Tibial artery (tissue), 4 donors: Measurements from ENCODE around the gene APIP.

Experiments
- DNase-seq, 2 donors: peaks; one replicate each; pipeline ENCODE4 v3.0.0-alpha.2; 2019
- H3K27ac ChIP-seq, 2 donors: fragments of 200-600 bp; sonication (generic) in 1 of 2; 1 replicate in 1 of 2; 2 replicates in 1 of 2; pipeline ENCODE4 v1.5.1; 2018 to 2019; ENCODE audit warnings: mild to moderate bottlenecking in 1 of 2
- H3K27me3 ChIP-seq, 2 donors: fragments of 200-600 bp; sonication (generic) in 1 of 2; one replicate each; pipeline versions ENCODE4 v1.5.1 to v1.6.0; 2016 to 2019
- H3K36me3 ChIP-seq, 3 donors: fragments of 200-600 bp; sonication (generic) in 2 of 3; one replicate each; pipeline ENCODE4 v1.5.1; 2016 to 2019; ENCODE audit warnings: mild to moderate bottlenecking in 2 of 3
- H3K4me1 ChIP-seq, 4 donors: fragments of 200-600 bp; sonication (generic) in 2 of 4; 1 replicate in 3 of 4; 2 replicates in 1 of 4; pipeline ENCODE4 v1.5.1; 2016 to 2019
- H3K4me3 ChIP-seq, 2 donors: fragments of 200-600 bp; sonication (generic) in 1 of 2; 1 replicate in 1 of 2; 2 replicates in 1 of 2; pipeline ENCODE4 v1.5.1; 2018 to 2019; ENCODE audit warnings: mild to moderate bottlenecking in 2 of 2
- H3K9me3 ChIP-seq, 3 donors: fragments of 200-600 bp; sonication (generic) in 1 of 3; one replicate each; pipeline ENCODE4 v1.5.1; 2016 to 2019
- CTCF ChIP-seq, 2 experiments: fragments of 200-600 bp in 1 of 2; fragments of 450-650 bp in 1 of 2; IDR thresholded peaks; one replicate each; pipeline ENCODE4 v1.5.1; 2017 to 2019; ENCODE audit warnings: antibody characterized with exemption in 2 of 2, mild to moderate bottlenecking in 1 of 2, moderate library complexity in 1 of 2
- intact Hi-C: fragments of 100-400 bp; cut with DNase I; formaldehyde crosslinking; loops from one replicate; pipeline ENCODE4 v1.15.0; 2023; ENCODE audit warnings: low total_unique reads

Gene APIP

DNA sequence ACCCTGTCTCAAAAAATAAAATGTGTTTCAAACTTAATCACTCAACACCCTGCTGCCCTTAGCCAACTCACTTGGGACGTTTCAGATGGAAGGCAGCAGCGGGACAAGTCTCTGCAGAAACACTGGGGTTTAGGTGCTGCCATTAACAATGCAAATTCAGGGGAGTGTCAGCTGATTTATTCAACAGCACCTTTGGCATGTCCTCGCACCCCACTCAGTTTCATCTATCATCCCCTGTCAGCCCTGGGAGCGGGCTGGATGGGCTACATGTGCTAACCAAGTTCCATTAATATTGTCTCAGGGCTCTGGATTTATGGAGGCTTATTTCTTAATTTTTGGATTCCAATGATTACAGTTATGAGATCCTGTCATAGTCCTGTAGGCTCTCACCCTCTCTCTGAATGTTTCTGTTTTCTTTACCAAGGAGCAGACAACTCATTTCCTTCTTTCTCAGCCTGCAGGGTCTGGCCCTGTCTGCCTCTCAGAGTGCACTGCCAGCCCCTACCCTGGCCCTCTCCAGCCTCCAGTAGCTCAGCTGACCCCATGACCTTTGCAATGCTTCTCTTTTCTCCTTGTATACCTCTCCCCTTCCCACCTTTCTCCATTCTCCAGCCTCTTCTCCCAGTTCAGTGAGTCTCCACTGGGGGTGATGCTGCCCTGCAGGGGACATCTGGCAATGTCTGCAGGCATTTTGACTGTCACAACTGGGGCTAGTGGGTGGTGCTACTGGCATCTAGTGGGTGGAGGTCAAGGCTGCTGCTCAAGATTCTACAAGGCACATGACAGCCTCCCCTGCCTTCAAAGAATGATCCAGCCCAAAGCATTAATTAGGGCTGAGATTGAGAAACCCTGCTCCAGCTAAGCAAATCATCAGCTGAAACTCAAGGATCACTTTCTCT is 79.0 kb downstream of the APIP start:
- TF ChIP-seq CTCF (IDR thresholded peaks at IDR 0.05): no peak
- Histone ChIP-seq H3K36me3 (no peaks in the 10 kb centered on the region), H3K9me3 (no peaks in the 10 kb centered on the region), H3K4me3 (no peak overlapping the region), H3K4me1 (no peaks in the 10 kb centered on the region), H3K27ac (no peak overlapping the region), H3K27me3 (no peaks in the 10 kb centered on the region)
- DNase-seq: no peak
- intact Hi-C loops: no loop called here

GRCh38 chr11:34833602-34834001 is 82.6 kb downstream of the APIP start:
- H3K27ac ChIP-seq: no peak overlapping the region
- no peak overlapping the region for H3K4me3 ChIP-seq

More at GRCh38 chr11:34833602-34834001, 82.6 kb downstream of the APIP start:
- H3K27me3 ChIP-seq: no peaks in the 10 kb centered on the region
- no peaks in the 10 kb centered on the region for H3K36me3 ChIP-seq
- intact Hi-C loops: no loop called here
- no peak for TF ChIP-seq CTCF (IDR thresholded peaks at IDR 0.05)
- no peaks in the 10 kb centered on the region for H3K9me3 ChIP-seq
- DNase-seq: no peak
- H3K4me1 ChIP-seq: no peaks in the 10 kb centered on the region
